Osteoblast (primary cell): ENCODE data around the gene ADAMTSL2. TPM values are rescaled to one million over a fixed set of nuclear protein-coding genes. Genes with fewer than 3 reads are reported as not detected.

Experiments used
- DNase-seq: peaks from one replicate; pipeline ENCODE4 v3.0.0; 2011; ENCODE audit warnings: low spot score, mixed read lengths; ENCODE audit not compliant: insufficient read length; ENCODE audit errors: missing footprints
- H2AFZ ChIP-seq: 2 replicates; pipeline ENCODE4 v1.6.0; 2011; ENCODE audit warnings: mild to moderate bottlenecking, low read length
- H3K27ac ChIP-seq: 2 replicates; pipeline ENCODE4 v1.5.1; 2011; ENCODE audit warnings: mild to moderate bottlenecking, low read depth, low read length, moderate library complexity
- H3K27me3 ChIP-seq: 2 replicates; pipeline ENCODE4 v1.6.0; 2012; ENCODE audit warnings: mild to moderate bottlenecking, control low read depth, inconsistent platforms, low read length, moderate library complexity; ENCODE audit not compliant: insufficient read depth
- H3K36me3 ChIP-seq: 2 replicates; pipeline ENCODE4 v1.5.1; 2011; ENCODE audit warnings: mild to moderate bottlenecking, low read length, control low read depth, moderate library complexity; ENCODE audit not compliant: insufficient read depth
- H3K4me1 ChIP-seq: 2 replicates; pipeline ENCODE4 v1.5.1; 2011; ENCODE audit warnings: mild to moderate bottlenecking, low read length, control low read depth, moderate library complexity; ENCODE audit not compliant: insufficient read depth
- H3K4me2 ChIP-seq: 2 replicates; pipeline ENCODE4 v1.6.0; 2011; ENCODE audit warnings: mild to moderate bottlenecking, low read length; ENCODE audit not compliant: insufficient read depth
- H3K4me3 ChIP-seq: fragments of 200-600 bp; sonication (generic); 3 replicates; pipeline ENCODE4 v1.5.1; 2012; ENCODE audit warnings: mild to moderate bottlenecking, low read length, inconsistent platforms; ENCODE audit not compliant: insufficient read depth
- H3K79me2 ChIP-seq: 2 replicates; pipeline ENCODE4 v1.6.0; 2012; ENCODE audit warnings: mild to moderate bottlenecking, low read length, control low read depth, inconsistent platforms; ENCODE audit not compliant: insufficient read depth
- H3K9me3 ChIP-seq: 2 replicates; pipeline ENCODE4 v1.5.1; 2011; ENCODE audit warnings: low read depth, low read length, control low read depth
- H4K20me1 ChIP-seq: 2 replicates; pipeline ENCODE4 v1.6.0; 2012; ENCODE audit warnings: mild to moderate bottlenecking, low read length, control low read depth; ENCODE audit not compliant: insufficient read depth
- total RNA-seq: library from RNA; depleted of rRNA; stranded (reverse); fragments of >200 nt; gene quantifications from 2 replicates; pipeline ENCODE4 v1.2.3, GENCODE V29; 2012
- TF ChIP-seq, protein P1 (sequence below): IDR thresholded peaks from 2 replicates; pipeline ENCODE4 v1.5.1; 2011; ENCODE audit warnings: mild to moderate bottlenecking, low read depth, low read length, moderate library complexity; ENCODE audit errors: extremely low read depth

ADAMTSL2 gene
- total RNA-seq, 1 donor, result under 0.01 TPM

DNA sequence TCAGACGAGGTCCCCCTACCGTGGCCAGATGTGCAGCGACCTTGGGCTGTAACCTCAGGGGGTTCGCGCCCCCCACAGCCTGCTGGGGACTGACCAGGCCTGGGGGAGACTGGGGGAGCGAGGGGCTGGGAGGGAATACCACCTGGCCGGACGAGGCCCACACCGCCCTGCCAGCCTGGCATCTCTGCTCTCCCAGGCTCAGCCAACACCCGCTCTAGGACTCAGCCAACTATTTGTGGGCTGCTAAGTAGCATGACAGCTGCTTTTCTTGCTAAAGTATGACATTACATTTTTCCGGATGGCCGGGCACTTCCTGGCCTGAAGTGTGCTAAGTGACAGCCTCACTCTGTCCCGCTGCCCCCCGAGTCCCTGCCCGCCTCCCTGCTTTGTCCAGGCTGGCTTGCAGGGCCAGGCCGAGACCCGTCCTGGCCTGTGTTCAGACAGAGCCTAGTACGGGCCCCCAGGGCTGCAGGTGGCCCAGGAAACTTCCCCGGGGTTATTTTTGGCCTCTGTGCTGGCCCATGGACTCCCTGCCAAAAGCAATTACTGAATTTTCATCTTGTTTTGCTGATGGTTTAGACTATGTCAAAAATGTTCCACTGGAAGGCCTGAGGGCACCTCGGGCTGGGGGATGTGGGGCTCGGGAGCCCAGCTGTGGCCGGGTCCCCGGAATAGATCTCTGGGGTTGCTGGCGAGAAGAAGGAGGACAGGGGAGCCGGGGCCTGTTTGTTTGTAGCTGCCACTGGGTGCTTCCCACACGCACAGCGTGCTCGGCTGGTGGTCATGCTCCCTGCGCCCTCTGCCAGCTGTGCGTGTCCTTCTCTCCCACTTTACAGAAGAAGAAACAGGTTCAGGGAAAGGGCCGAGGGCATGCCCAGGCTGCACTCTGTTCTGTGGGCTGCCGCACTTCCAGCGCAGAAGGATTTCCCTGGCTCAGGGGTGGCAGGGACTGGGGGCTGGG is 42.2 kb upstream of the ADAMTSL2 start:
- peak; percentile 98 for DNase-seq
- Histone ChIP-seq H4K20me1 (no peaks in the 10 kb centered on the region), H3K27me3 (peaks cover 3% of the 10 kb centered on the region), H3K4me2 (peak overlapping the region; percentile 24), H2AFZ (peak overlapping the region; percentile 21), H3K27ac (no peak overlapping the region), H3K9me3 (no peaks in the 10 kb centered on the region), H3K79me2 (no peaks in the 10 kb centered on the region), H3K36me3 (no peaks in the 10 kb centered on the region), H3K4me3 (no peak overlapping the region), H3K4me1 (peaks cover 12% of the 10 kb centered on the region)
- TF ChIP-seq, protein P1, sequence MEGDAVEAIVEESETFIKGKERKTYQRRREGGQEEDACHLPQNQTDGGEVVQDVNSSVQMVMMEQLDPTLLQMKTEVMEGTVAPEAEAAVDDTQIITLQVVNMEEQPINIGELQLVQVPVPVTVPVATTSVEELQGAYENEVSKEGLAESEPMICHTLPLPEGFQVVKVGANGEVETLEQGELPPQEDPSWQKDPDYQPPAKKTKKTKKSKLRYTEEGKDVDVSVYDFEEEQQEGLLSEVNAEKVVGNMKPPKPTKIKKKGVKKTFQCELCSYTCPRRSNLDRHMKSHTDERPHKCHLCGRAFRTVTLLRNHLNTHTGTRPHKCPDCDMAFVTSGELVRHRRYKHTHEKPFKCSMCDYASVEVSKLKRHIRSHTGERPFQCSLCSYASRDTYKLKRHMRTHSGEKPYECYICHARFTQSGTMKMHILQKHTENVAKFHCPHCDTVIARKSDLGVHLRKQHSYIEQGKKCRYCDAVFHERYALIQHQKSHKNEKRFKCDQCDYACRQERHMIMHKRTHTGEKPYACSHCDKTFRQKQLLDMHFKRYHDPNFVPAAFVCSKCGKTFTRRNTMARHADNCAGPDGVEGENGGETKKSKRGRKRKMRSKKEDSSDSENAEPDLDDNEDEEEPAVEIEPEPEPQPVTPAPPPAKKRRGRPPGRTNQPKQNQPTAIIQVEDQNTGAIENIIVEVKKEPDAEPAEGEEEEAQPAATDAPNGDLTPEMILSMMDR, result no peak

DNA sequence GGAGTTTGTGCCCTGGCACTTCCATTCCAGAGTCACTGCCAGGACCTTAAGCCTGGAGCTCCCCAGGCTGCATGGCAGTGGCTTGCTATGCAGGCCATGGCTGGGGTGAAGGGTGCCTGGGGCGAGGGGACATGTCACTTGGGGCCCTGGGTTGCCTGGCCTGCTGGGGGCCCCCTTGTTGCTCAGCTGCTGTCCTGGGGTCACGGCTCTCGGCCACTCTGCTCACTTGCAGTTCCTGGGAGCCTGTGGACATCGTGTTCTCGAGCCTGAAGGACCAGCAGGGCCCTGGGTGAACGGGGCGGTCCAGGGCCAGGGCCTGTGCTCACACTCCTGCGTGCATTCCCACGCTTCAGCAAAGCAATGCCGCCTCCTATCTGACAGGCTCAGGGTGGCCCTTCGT is 41.1 kb upstream of the ADAMTSL2 start:
- Histone ChIP-seq H3K36me3 (no peaks in the 10 kb centered on the region), H3K4me3 (no peak overlapping the region), H3K27ac (no peak overlapping the region), H3K9me3 (no peaks in the 10 kb centered on the region), H4K20me1 (no peaks in the 10 kb centered on the region), H3K27me3 (peaks cover 3% of the 10 kb centered on the region), H3K4me2 (no peak overlapping the region), H3K4me1 (peaks cover 12% of the 10 kb centered on the region), H2AFZ (no peak overlapping the region), H3K79me2 (no peaks in the 10 kb centered on the region)
- peak; percentile 43 for DNase-seq
- TF ChIP-seq, protein P1, result no peak

DNA sequence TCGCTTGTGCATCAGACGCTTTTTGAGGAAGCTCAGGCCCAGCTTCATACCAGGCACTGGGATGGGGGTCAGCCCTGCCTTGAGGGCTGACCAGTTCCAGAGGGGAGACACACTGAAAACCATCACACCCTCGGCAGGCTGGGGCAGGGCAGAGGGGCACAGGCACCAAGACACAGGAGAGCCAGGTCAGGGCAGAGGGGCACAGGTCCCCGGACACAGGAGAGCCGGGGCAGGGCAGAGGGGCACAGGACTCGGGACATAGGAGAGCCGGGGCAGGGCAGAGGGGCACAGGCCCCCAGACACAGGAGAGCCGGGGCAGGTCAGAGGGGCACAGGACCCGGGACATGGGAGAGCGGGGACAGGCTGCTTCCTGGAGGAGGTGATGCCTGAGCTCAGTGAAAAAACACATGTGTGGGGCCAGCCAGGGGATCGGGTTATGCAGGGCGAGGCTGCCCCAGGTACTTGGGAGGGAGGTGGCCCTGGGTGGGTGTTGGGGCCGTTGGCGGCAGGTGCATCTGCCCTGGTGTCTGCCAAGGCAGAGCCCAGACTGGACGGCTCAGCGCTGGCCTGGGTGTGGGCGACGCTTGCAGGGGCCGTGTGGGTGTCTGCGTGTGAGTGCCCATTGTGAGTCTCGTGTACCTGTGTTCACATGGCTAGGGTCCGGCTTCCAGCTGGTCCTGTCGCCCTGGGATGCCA is 40.5 kb upstream of the ADAMTSL2 start:
- Histone ChIP-seq H3K36me3 (no peaks in the 10 kb centered on the region), H3K27ac (no peak overlapping the region), H3K27me3 (peaks cover 3% of the 10 kb centered on the region), H4K20me1 (no peaks in the 10 kb centered on the region), H3K4me2 (no peak overlapping the region), H3K9me3 (no peaks in the 10 kb centered on the region), H3K79me2 (no peaks in the 10 kb centered on the region), H3K4me3 (no peak overlapping the region), H2AFZ (no peak overlapping the region), H3K4me1 (peaks cover 12% of the 10 kb centered on the region)
- TF ChIP-seq, protein P1, result no peak
- peak; percentile 71 for DNase-seq
